HEK293 (cell line): ENCODE results near the gene NMNAT1.

Experiments used
- CTCF ChIA-PET: fragments of 350-600 bp; formaldehyde crosslinking; extraction: SDS; loops from one replicate; lab custom pipeline; 2021; ENCODE audit warnings: antibody characterized with exemption; lab: Yijun Ruan, JAX
- POLR2A ChIA-PET: fragments of 300-600 bp; formaldehyde crosslinking; extraction: SDS; loops from one replicate; lab custom pipeline; 2020; ENCODE audit warnings: antibody characterized with exemption, inconsistent platforms; lab: Yijun Ruan, JAX
- H3K27ac ChIP-seq: fragments of 200-500 bp; sonication (Bioruptor generic); 2 replicates; pipeline ENCODE4 v1.5.1; 2014; ENCODE audit warnings: low read depth, low read length, control low read depth, inconsistent platforms; ENCODE audit errors: extremely low read depth
- H3K36me3 ChIP-seq, 2 experiments: fragments of 200-500 bp in 1 of 2; sonication (Bioruptor generic) in 1 of 2; 1 replicate in 1 of 2; 2 replicates in 1 of 2; pipeline ENCODE4 v1.5.1; 2014 to 2017; ENCODE audit warnings: inconsistent platforms in 2 of 2, low read length in 2 of 2; ENCODE audit not compliant: control insufficient read depth in 2 of 2, insufficient read depth in 1 of 2
- H3K4me1 ChIP-seq: fragments of 200-500 bp; sonication (Bioruptor generic); 2 replicates; pipeline ENCODE4 v1.5.1; 2014; ENCODE audit warnings: mild to moderate bottlenecking, low read length, inconsistent platforms; ENCODE audit not compliant: control insufficient read depth, insufficient read depth
- H3K4me3 ChIP-seq: 2 replicates; pipeline ENCODE4 v1.5.1; 2011; ENCODE audit warnings: low read depth, mild to moderate bottlenecking, control low read depth, low read length, moderate library complexity
- H3K9me3 ChIP-seq: fragments of 200-500 bp; sonication (Bioruptor generic); 2 replicates; pipeline ENCODE4 v1.5.1; 2014; ENCODE audit warnings: low read depth, low read length, inconsistent platforms; ENCODE audit not compliant: control insufficient read depth, insufficient read depth
- HOXD13 ChIP-seq: sonication (generic); formaldehyde crosslinking; IDR thresholded peaks from 2 replicates; pipeline ENCODE4 v1.8.0; 2022; ENCODE audit warnings: missing genetic modification reagents, borderline replicate concordance
- KLF9 ChIP-seq: fragments of 450-650 bp; formaldehyde crosslinking; IDR thresholded peaks from 2 replicates; pipeline ENCODE4 v1.5.1; 2016; ENCODE audit warnings: missing biosample characterization, missing genetic modification characterization, low read depth
- MYNN ChIP-seq: fragments of 450-650 bp; formaldehyde crosslinking; IDR thresholded peaks from 2 replicates; pipeline ENCODE4 v1.5.1; 2016; ENCODE audit warnings: missing biosample characterization, missing genetic modification characterization, borderline replicate concordance
- OSR2 ChIP-seq: fragments of 450-650 bp; formaldehyde crosslinking; IDR thresholded peaks from 2 replicates; pipeline ENCODE4 v1.5.1; 2016; ENCODE audit warnings: missing biosample characterization, missing genetic modification characterization
- PRDM1 ChIP-seq: fragments of 450-650 bp; formaldehyde crosslinking; IDR thresholded peaks from 2 replicates; pipeline ENCODE4; 2016; ENCODE audit warnings: missing biosample characterization, missing genetic modification characterization
- RBAK ChIP-seq: fragments of 450-650 bp; formaldehyde crosslinking; IDR thresholded peaks from 2 replicates; pipeline ENCODE4 v1.5.1; 2016; ENCODE audit warnings: missing biosample characterization, missing genetic modification characterization
- SETDB1 ChIP-seq: IDR thresholded peaks from one replicate; pipeline ENCODE4 v1.6.1; 2017; ENCODE audit warnings: mild to moderate bottlenecking, low read length, moderate library complexity, mixed read lengths; ENCODE audit not compliant: insufficient read length
- SP3 ChIP-seq: fragments of 450-650 bp; formaldehyde crosslinking; IDR thresholded peaks from 2 replicates; pipeline ENCODE4 v1.5.1; 2016; ENCODE audit warnings: missing biosample characterization, missing genetic modification characterization
- ZBTB1 ChIP-seq: fragments of 450-650 bp; formaldehyde crosslinking; IDR thresholded peaks from 2 replicates; pipeline ENCODE4 v1.5.1; 2016; ENCODE audit warnings: missing biosample characterization, missing genetic modification characterization
- ZBTB17 ChIP-seq: fragments of 450-650 bp; formaldehyde crosslinking; IDR thresholded peaks from 2 replicates; pipeline ENCODE4 v1.5.1; 2016; ENCODE audit warnings: missing biosample characterization, missing genetic modification characterization
- ZBTB26 ChIP-seq: fragments of 450-650 bp; formaldehyde crosslinking; optimal IDR thresholded peaks from 2 replicates; pipeline ENCODE3; 2016; ENCODE audit warnings: missing biosample characterization, mild to moderate bottlenecking, missing genetic modification characterization
- ZBTB44 ChIP-seq: fragments of 450-650 bp; IDR thresholded peaks from 2 replicates; pipeline ENCODE4 v1.5.1; 2018; ENCODE audit warnings: missing biosample characterization, mild to moderate bottlenecking, missing genetic modification characterization
- ZFP41 ChIP-seq: fragments of 450-650 bp; formaldehyde crosslinking; IDR thresholded peaks from 2 replicates; pipeline ENCODE4 v1.5.1; 2016; ENCODE audit warnings: missing biosample characterization, missing genetic modification characterization, borderline replicate concordance
- ZNF114 ChIP-seq: fragments of 450-650 bp; formaldehyde crosslinking; IDR thresholded peaks from 2 replicates; pipeline ENCODE4 v1.5.0; 2017; ENCODE audit warnings: missing biosample characterization, missing genetic modification characterization
- ZNF140 ChIP-seq: fragments of 450-650 bp; formaldehyde crosslinking; IDR thresholded peaks from 2 replicates; pipeline ENCODE4 v1.5.1; 2016; ENCODE audit warnings: missing biosample characterization, missing genetic modification characterization
- ZNF211 ChIP-seq: fragments of 450-650 bp; formaldehyde crosslinking; IDR thresholded peaks from 2 replicates; pipeline ENCODE4 v1.5.1; 2016; ENCODE audit warnings: low read depth, missing biosample characterization, missing genetic modification characterization
- ZNF239 ChIP-seq: fragments of 450-650 bp; formaldehyde crosslinking; IDR thresholded peaks from 2 replicates; pipeline ENCODE4 v1.5.1; 2016; ENCODE audit warnings: missing biosample characterization, missing genetic modification characterization
- ZNF280D ChIP-seq: fragments of 450-650 bp; formaldehyde crosslinking; IDR thresholded peaks from 2 replicates; pipeline ENCODE4 v1.5.1; 2016; ENCODE audit warnings: missing biosample characterization, missing genetic modification characterization
- ZNF394 ChIP-seq: fragments of 450-650 bp; formaldehyde crosslinking; IDR thresholded peaks from 2 replicates; pipeline ENCODE4 v1.5.1; 2016; ENCODE audit warnings: missing biosample characterization, missing genetic modification characterization, mild to moderate bottlenecking, moderate library complexity, borderline replicate concordance
- ZNF571 ChIP-seq: fragments of 450-650 bp; formaldehyde crosslinking; IDR thresholded peaks from 2 replicates; pipeline ENCODE4 v1.5.0; 2017; ENCODE audit warnings: missing biosample characterization, missing genetic modification characterization
- ZNF624 ChIP-seq: fragments of 450-650 bp; formaldehyde crosslinking; IDR thresholded peaks from 2 replicates; pipeline ENCODE4 v1.5.1; 2017; ENCODE audit warnings: missing biosample characterization, missing genetic modification characterization
- ZNF639 ChIP-seq: fragments of 450-650 bp; formaldehyde crosslinking; IDR thresholded peaks from 2 replicates; pipeline ENCODE4 v1.5.1; 2016; ENCODE audit warnings: missing biosample characterization, missing genetic modification characterization
- ZNF776 ChIP-seq: fragments of 450-650 bp; formaldehyde crosslinking; IDR thresholded peaks from 2 replicates; pipeline ENCODE4 v1.5.0; 2017; ENCODE audit warnings: missing biosample characterization, missing genetic modification characterization, borderline replicate concordance
- ZNF791 ChIP-seq: fragments of 450-650 bp; formaldehyde crosslinking; IDR thresholded peaks from 2 replicates; pipeline ENCODE4 v1.5.1; 2016; ENCODE audit warnings: missing biosample characterization, missing genetic modification characterization
- ZNF837 ChIP-seq: fragments of 450-650 bp; formaldehyde crosslinking; IDR thresholded peaks from 2 replicates; pipeline ENCODE4 v1.5.1; 2016; ENCODE audit warnings: missing biosample characterization, missing genetic modification characterization
- ZXDB ChIP-seq: fragments of 450-650 bp; formaldehyde crosslinking; IDR thresholded peaks from 2 replicates; pipeline ENCODE4 v1.5.1; 2016; ENCODE audit warnings: missing biosample characterization, missing genetic modification characterization
- TF ChIP-seq, protein P1 (sequence below): fragments of 450-650 bp; formaldehyde crosslinking; IDR thresholded peaks from 2 replicates; pipeline ENCODE4 v1.5.1; 2016; ENCODE audit warnings: missing biosample characterization, missing genetic modification characterization

Gene NMNAT1

GRCh38 chr1:10032590-10033358, 89.5 kb downstream of the NMNAT1 start, which contains the start of gene UBE4B (continued):
- TF ChIP-seq ZBTB1 (tag by site-specific recombination) (no peak), ZNF114 (tag by site-specific recombination) (no peak), SETDB1 (no peak), ZNF571 (tag by site-specific recombination) (no peak), ZBTB26 (tag by site-specific recombination) (peak; percentile 79), ZNF211 (tag by site-specific recombination) (no peak), ZXDB (peak; percentile 64), ZNF394 (no peak), ZNF776 (tag by site-specific recombination) (no peak), ZBTB44 (tag by site-specific recombination) (peak; percentile 53; the same call in 1 of the 2 replicates), ZNF239 (tag by site-specific recombination) (no peak), ZNF791 (tag by site-specific recombination) (no peak), HOXD13 (CRISPR knock-in tag) (no peak), ZFP41 (tag by site-specific recombination) (no peak), SP3 (tag by site-specific recombination) (peak; percentile 88), KLF9 (tag by site-specific recombination) (peak; percentile 85), OSR2 (peak; percentile 31)
- TF ChIP-seq, protein P1, sequence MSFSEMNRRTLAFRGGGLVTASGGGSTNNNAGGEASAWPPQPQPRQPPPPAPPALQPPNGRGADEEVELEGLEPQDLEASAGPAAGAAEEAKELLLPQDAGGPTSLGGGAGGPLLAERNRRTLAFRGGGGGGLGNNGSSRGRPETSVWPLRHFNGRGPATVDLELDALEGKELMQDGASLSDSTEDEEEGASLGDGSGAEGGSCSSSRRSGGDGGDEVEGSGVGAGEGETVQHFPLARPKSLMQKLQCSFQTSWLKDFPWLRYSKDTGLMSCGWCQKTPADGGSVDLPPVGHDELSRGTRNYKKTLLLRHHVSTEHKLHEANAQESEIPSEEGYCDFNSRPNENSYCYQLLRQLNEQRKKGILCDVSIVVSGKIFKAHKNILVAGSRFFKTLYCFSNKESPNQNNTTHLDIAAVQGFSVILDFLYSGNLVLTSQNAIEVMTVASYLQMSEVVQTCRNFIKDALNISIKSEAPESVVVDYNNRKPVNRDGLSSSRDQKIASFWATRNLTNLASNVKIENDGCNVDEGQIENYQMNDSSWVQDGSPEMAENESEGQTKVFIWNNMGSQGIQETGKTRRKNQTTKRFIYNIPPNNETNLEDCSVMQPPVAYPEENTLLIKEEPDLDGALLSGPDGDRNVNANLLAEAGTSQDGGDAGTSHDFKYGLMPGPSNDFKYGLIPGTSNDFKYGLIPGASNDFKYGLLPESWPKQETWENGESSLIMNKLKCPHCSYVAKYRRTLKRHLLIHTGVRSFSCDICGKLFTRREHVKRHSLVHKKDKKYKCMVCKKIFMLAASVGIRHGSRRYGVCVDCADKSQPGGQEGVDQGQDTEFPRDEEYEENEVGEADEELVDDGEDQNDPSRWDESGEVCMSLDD (tag by site-specific recombination), result 0 out of 2 replicates have a peak, but pooled peaks have one; percentile 49
- TF ChIP-seq, all 188 proteins: peak for 57

DNA sequence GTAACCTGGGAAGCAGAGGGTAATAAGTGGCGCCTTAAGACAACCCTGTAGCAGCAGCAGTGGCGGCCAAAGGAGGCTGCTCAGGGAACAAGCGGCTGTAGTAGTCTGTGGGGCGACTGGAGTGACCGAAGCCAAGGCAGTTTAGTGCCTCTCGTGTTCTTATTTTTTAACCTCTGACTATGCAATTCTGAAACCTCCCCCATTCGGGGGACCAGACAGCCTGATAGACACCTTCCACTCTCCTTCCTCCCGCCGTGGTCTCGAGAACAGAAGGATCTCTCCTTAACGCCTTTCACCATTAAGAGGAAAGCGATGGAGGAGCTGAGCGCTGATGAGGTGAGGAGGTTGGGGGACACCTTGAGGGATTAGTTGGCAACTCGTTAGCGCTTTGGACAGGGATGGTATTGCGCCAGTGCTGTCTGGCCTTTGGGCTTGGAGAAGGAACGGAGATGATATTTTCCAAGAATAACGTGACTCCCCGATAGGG, 90.1 kb downstream of the NMNAT1 start:
- H3K4me1 ChIP-seq, result no peaks in the 10 kb centered on the region
- CTCF ChIA-PET, result interaction anchor here (0.5 to 2.2 kb wide), 11 partner anchors 11 to 328 kb away, joined by 3 to 11 read pairs (median 3); no protein-coding TSS in a partner anchor
- H3K4me3 ChIP-seq, result peak overlapping the region; percentile 99
- H3K27ac ChIP-seq, result peak overlapping the region; percentile 94
- H3K9me3 ChIP-seq, result no peaks in the 10 kb centered on the region
- peaks cover 4 to 9% of the 10 kb centered on the region in 2 experiments; a peak in 2 of 3 replicates for H3K36me3 ChIP-seq
- POLR2A ChIA-PET, result interaction anchor here (0.5 to 3.1 kb wide), 6 partner anchors 29 to 176 kb away, joined by 3 to 26 read pairs (median 4); partner anchors contain the start of genes CTNNBIP1, KIF1B, LZIC and NMNAT1
- TF ChIP-seq ZBTB17 (tag by site-specific recombination), result peak; percentile 61
- TF ChIP-seq ZNF140, result no peak
- no peak for TF ChIP-seq ZNF624 (tag by site-specific recombination)
- no peak for TF ChIP-seq ZNF280D
- TF ChIP-seq PRDM1, result peak; percentile 78
- TF ChIP-seq RBAK (tag by site-specific recombination), result no peak
- no peak for TF ChIP-seq ZNF837 (tag by site-specific recombination)
- no peak for TF ChIP-seq MYNN (tag by site-specific recombination)
- peak; percentile 19; the same call in 1 of the 2 replicates for TF ChIP-seq ZNF639 (tag by site-specific recombination)
